ENCODE results near the gene STX8.
A peak's percentile ranks its signal among the peaks of the same experiment; 100 is the strongest.
"Not testable (repeated sequence)": the region's sequence is repeated elsewhere in the genome, so short reads cannot be mapped to it uniquely, and the experiment has no call there.

The STX8 gene

DNA sequence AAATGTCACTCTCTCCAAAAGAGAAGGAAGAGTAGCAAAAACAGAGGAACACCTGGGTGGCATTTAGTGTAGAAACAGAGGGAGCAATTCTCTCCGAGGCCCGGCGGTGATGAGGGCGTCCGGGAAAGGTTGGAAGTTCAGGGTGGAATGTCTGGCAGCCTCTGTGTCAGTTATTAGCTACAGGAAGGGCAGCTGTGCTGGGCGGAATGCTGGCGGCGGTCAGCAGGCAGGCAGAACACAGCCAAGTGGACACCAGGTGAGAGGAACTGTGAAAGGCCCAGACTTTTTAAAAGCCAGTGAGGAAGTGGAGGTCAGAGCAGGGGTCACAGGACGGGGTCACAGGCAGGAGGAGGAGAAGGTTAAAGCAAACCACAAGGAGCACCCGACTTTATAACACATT, 316.2 kb downstream of the STX8 start:
- DNase-seq (ENCODE audit: low read depth), result no peak
- TF ChIP-seq, protein P1, sequence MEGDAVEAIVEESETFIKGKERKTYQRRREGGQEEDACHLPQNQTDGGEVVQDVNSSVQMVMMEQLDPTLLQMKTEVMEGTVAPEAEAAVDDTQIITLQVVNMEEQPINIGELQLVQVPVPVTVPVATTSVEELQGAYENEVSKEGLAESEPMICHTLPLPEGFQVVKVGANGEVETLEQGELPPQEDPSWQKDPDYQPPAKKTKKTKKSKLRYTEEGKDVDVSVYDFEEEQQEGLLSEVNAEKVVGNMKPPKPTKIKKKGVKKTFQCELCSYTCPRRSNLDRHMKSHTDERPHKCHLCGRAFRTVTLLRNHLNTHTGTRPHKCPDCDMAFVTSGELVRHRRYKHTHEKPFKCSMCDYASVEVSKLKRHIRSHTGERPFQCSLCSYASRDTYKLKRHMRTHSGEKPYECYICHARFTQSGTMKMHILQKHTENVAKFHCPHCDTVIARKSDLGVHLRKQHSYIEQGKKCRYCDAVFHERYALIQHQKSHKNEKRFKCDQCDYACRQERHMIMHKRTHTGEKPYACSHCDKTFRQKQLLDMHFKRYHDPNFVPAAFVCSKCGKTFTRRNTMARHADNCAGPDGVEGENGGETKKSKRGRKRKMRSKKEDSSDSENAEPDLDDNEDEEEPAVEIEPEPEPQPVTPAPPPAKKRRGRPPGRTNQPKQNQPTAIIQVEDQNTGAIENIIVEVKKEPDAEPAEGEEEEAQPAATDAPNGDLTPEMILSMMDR (conservative IDR thresholded peaks at IDR 0.05; ENCODE audit: low read length), result no peak
- no peak overlapping the region for H3K4me3 ChIP-seq (ENCODE audit: low read length)

DNA sequence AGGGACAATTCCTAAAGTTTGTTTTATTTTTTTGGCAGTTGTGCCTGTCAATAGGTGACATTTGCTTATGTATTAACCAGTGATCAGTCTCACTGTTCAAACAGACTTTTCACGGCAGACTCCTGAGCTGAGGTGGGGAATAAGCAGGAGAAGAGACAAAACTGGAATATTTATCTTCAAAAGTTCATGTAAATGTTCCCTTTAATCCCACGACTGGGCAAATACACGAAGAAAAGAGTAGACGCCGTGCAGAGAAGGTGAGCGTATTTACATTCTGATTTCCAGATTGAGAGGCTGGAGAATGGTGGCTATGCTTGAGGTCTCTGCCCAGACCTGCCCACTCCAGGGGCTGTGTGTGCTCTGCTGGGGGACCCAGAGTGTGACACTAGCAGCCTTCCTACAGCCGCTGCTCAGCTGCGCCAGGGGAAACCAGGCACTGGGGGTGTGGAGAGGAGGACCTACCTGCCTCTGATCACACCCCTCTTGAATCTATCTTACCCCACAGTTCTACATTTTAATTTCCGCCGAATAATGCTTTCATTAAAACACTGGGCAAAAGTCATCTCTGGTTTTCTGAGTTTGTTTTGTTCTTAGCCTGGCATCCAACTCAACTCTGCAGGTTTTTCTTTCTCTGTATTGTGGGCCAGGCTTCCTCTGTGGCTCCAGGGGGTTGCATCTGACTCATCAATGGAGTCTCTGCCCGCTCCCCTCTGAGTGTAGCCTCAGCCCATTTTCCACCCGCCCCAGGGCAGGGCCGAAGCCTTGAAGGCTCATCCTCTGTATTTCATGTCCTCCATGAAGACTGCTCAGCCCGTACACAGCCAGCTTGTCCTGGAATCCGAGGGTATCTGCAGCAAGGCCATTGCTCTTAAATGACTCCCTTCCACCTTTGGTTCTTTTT, 317.3 kb downstream of the STX8 start:
- TF ChIP-seq, protein P1 (conservative IDR thresholded peaks at IDR 0.05; ENCODE audit: low read length), result no peak
- H3K4me3 ChIP-seq (ENCODE audit: low read length), result no peak overlapping the region
- DNase-seq (ENCODE audit: low read depth), result no peak

GRCh38 chr17:9257630-9257965, 318.0 kb downstream of the STX8 start:
- H3K4me3 ChIP-seq (ENCODE audit: low read length); DNase-seq (ENCODE audit: low read depth): not testable (repeated sequence)

DNA sequence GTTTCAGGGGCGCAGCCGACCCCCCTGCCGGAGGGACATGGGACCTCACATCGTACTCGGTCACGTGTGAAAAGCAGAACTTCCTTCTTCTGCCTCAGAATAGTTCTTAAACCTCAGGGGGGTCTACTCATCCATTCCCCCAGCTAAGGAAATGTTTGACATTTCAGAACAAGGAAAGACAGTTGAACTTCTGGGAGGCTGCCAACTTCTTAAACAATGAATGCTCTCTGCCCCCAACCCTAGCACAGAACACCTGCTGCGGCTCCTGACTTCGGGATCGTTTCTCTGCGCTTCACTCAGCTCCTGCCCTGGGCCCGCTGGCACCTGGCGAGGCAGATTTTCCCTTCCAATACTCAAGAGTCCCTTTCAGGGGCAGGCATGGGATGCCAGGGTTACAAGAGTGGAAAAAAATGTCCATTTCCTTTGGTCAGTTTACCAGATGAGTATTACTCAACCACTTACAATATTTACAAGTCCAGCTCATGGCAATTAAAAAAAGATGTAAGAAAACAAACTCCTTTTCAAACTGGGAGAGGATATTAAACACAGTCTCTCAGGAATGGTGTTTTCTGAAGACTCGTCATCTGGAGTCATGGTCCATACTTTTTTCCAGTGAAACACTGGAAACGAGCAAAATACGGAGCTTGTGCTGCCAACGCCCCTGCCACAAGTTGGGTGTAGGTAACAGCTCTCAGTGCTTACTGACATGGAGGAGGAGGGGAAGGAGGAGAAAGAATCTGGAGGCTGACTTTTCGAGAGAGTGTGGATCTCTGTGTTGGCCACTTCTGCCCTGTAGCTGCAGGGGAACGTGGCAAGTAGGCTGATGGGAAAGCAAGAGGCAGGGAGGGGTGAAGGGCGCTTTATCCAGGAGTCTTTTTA, 318.6 kb downstream of the STX8 start:
- TF ChIP-seq, protein P1 (conservative IDR thresholded peaks at IDR 0.05; ENCODE audit: low read length), result no peak
- H3K4me3 ChIP-seq (ENCODE audit: low read length), result no peak overlapping the region
- peak; percentile 72 for DNase-seq (ENCODE audit: low read depth)

- no peak overlapping the region for H3K4me3 ChIP-seq (ENCODE audit: low read length)
- TF ChIP-seq, protein P1 (conservative IDR thresholded peaks at IDR 0.05; ENCODE audit: low read length), result no peak
- DNase-seq (ENCODE audit: low read depth), result no peak
Measured at GRCh38 chr17:9256361-9256750, 319.3 kb downstream of the STX8 start.

DNA sequence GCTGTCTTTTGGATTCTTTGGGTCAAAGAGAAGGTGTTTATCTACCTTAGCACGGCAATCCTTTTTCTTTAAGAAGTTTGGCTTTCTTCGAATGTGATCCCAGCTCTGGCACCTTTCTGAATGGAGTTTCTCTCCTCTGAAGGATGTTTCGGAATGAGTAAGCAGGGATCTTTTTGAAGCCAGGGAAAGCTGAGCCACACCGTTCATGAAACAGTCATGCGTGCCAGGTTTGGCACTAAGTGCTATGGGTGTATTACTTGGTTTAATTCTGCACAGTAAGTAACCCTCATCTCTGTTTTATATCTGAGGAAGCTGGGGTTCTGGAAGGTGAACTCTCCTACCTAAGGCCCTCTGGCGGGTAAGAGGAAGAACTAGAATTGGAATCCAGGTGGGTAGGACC, 319.8 kb downstream of the STX8 start:
- TF ChIP-seq, protein P1 (conservative IDR thresholded peaks at IDR 0.05; ENCODE audit: low read length), result no peak

GRCh38 chr17:9254841-9255240, 320.8 kb downstream of the STX8 start:
- H3K4me3 ChIP-seq (ENCODE audit: low read length), result no peak overlapping the region
- no peak for DNase-seq (ENCODE audit: low read depth)
- TF ChIP-seq, protein P1 (conservative IDR thresholded peaks at IDR 0.05; ENCODE audit: low read length), result no peak

More for the DNA sequence above, 319.8 kb downstream of the STX8 start:
- H3K4me3 ChIP-seq (ENCODE audit: low read length), result no peak overlapping the region
- no peak for DNase-seq (ENCODE audit: low read depth)
